ENCODE data around the gene NDUFAF5.
"Not testable (repeated sequence)": the region's sequence is repeated elsewhere in the genome, so short reads cannot be mapped to it uniquely, and the experiment has no call there.

NDUFAF5 gene

GRCh38 chr20:13784893-13785715, at the start of gene NDUFAF5, which contains the start of gene ESF1:
Gene NDUFAF5 (plus strand): TSS chr20:13785028. CDS start chr20:13785069, 41 bp downstream.
Gene ESF1 (minus strand): TSS chr20:13784919. CDS start chr20:13783140, 1,779 bp downstream.
- peak; percentile 93 for DNase-seq (ENCODE audit: low read depth, low spot score)

GRCh38 chr20:13735826-13736225, 49.0 kb upstream of the NDUFAF5 start:
- no peak for DNase-seq (ENCODE audit: low read depth, low spot score)

- no peak for DNase-seq (ENCODE audit: low read depth, low spot score)
Observed at GRCh38 chr20:13736436-13737191, 48.2 kb upstream of the NDUFAF5 start.

GRCh38 chr20:13738187-13738586, 46.6 kb upstream of the NDUFAF5 start:
- DNase-seq (ENCODE audit: low read depth, low spot score), result not testable (repeated sequence)

GRCh38 chr20:13739731-13740649, 44.8 kb upstream of the NDUFAF5 start:
- DNase-seq (ENCODE audit: low read depth, low spot score), result no peak

- no peak for DNase-seq (ENCODE audit: low read depth, low spot score)
Observed at GRCh38 chr20:13741879-13742278, 42.9 kb upstream of the NDUFAF5 start.

GRCh38 chr20:13744352-13744751, 40.5 kb upstream of the NDUFAF5 start:
- DNase-seq (ENCODE audit: low read depth, low spot score), result no peak

DNA sequence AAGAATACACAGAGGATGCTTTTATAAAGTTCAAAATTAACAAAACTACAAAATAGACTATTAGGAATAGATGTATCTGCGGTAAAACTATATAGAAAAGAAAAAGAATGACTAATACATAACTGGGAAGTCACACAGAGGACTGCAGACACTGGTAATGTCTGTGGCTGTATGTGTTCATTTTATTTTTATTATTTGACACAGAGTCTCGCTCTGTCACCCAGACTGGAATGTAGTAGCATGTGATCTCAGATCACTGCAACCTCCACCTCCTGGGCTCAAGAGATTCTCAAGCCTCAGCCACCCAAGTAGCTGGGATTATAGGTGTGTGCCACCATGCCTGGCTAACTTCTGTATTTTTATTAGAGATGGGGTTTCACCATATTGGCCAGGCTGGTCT, 39.0 kb upstream of the NDUFAF5 start:
- no peak for DNase-seq (ENCODE audit: low read depth, low spot score)

DNA sequence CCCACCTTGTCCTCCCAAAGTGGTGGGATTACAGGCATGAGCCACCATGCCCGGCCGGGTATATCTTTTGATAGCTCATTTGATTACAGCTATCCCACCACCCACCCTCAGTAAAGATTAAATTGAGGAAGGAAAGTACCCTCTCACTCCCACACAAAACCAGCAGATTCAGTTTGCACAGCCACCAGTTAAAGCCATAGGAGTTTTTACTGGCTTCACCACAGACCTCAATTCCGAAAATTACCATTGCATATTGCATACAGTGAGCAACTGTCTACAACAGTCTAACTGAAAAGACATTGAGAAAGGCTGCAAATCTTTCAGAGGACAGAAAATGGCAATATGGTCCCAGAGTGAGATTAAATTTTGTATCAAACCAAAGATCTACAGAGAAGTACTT, 35.0 kb upstream of the NDUFAF5 start:
- no peak for DNase-seq (ENCODE audit: low read depth, low spot score)

DNA sequence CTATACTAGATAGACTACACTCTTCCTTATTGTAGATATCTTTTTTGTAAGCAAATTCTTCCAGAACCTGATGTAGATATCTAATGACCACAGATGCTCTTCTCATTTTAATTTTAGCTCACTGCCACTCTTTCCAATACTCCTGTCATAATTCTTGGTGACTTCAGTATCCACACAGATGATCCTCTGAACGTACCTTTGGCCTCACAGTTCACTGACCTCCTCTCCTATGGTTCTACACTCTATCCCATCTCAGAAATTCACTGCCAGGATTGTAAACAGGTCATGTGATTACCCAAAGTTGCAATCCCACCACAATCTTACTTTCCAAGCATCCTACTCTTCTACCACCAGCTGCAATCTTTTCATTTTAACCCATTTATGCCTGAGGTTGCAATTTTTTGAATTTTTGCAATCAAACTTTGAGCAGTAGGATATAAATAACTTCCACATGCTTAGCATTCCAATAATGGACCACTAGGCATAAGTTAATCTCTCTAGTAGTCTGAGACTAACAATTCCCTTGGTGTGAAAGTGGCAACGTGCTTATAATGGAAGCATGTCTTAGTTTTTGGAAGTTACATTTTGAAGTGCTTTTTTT, 31.3 kb upstream of the NDUFAF5 start:
- no peak for DNase-seq (ENCODE audit: low read depth, low spot score)

- no peak for DNase-seq (ENCODE audit: low read depth, low spot score)
Observed at GRCh38 chr20:13755809-13756208, 29.0 kb upstream of the NDUFAF5 start.

- no peak for DNase-seq (ENCODE audit: low read depth, low spot score)
Observed at GRCh38 chr20:13756551-13756950, 28.3 kb upstream of the NDUFAF5 start.

- DNase-seq (ENCODE audit: low read depth, low spot score), result no peak
Observed at GRCh38 chr20:13758884-13759283, 25.9 kb upstream of the NDUFAF5 start.

DNA sequence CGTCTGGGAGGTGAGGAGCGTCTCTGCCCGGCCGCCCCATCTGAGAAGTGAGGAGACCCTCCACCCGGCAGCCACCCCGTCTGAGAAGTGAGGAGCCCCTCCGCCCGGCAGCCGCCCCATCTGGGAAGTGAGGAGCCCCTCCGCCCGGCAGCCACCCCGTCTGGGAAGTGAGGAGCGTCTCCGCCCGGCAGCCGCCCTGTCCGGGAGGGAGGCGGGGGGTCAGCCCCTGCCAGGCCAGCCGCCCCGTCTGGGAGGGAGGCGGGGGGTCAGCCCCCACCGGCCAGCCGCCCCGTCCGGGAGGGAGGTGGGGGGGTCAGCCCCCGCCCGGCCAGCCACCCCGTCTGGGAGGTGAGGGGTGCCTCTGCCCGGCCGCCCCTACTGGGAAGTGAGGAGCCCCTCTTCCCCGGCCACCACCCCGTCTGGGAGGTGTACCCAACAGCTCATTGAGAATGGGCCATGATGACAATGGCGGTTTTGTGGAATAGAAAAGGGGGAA, 24.3 kb upstream of the NDUFAF5 start:
- DNase-seq (ENCODE audit: low read depth, low spot score), result not testable (repeated sequence)

DNA sequence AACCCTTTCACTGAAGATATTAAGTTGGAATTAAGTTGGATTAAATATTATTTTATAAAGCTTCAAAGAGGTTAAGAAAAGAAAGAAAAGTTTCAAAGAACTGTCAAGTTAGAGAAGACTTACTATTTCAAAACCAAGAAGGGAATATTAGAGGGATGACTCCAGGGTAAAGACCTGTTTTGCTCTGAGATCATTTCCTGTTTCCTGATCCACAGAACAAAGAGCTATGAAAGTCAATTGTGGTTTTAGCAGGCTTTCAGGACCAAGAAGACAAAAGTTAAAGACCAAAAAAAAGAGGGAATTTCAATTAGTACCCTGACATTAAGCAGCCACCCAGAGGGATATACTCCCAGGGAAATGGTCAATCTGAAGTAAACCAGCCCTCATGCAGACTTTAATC, 19.5 kb upstream of the NDUFAF5 start:
- no peak for DNase-seq (ENCODE audit: low read depth, low spot score)

DNA sequence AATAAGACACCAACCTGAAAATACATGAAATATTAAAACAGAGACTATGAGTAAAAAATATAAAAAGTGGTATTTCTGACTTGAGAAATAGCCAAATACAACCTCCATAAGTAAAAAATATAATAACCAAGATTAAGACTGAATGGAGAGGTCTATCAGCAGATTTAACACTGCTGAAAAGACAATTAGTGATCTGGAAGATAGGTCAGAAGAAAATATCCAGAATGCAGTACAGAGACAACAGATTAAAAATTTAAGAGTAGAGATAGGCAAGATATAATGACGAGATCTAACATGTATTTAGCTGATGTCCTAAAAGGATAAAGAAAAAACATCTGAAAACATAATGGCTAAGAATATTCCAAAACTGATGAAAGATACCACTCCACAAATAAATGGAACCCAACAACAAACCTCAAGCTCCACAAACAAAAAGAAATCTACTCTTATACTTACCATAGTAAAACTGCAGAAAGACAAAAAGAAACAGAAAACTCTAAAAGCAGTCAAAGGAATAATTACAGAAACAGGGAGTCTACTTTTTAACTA, 18.9 kb upstream of the NDUFAF5 start:
- DNase-seq (ENCODE audit: low read depth, low spot score), result no peak

- no peak for DNase-seq (ENCODE audit: low read depth, low spot score)
Observed at GRCh38 chr20:13770141-13770540, 14.7 kb upstream of the NDUFAF5 start.

- no peak for DNase-seq (ENCODE audit: low read depth, low spot score)
Observed at GRCh38 chr20:13771853-13772453, 12.9 kb upstream of the NDUFAF5 start.

DNA sequence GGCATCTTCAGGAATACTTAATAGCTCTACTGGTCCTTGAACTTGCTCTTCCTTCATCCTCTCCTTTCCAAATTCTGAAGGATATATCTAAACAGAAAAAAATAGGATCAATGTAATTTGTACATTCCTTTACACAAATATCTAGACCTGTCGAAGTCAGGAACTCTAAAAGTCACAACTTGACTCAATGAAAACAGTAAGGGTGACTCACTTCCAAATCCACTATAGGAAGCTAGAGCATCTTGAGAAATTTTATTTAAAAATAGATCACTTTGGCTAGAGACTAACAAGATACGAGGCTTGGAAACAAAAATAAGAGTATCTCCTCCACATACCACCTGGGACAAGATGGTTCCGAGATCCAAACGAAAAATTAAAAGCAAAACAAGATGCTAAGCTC, 12.3 kb upstream of the NDUFAF5 start:
- DNase-seq (ENCODE audit: low read depth, low spot score), result no peak

DNA sequence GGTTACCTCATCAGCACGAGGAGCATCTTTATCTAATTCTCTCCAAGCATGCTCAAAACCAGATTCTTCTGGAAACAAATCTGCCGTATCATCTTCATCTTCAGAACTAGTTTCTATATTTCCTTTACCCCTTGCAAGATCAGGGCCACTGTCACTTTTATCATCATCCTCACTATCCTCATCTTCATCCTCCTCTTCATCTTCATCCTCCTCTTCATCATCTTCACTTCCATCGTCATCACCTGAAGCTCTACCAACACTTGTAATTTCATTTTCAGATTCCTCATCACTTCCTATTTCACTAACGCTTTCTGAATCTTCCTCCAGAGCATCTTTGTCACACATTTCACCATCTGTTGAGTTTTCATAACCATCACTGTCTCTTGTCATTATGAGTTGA, 9.0 kb upstream of the NDUFAF5 start:
- no peak for DNase-seq (ENCODE audit: low read depth, low spot score)

Measured in iPS DF 19.7 (cell line).